B cell (primary cell): Measurements from ENCODE around the gene RPS6KL1. TPM values are rescaled to one million over a fixed set of nuclear protein-coding genes. Genes with fewer than 3 reads are reported as not detected.

ENCODE experiments used
- ATAC-seq: fragments of 200-7000 bp; cut with Tn5 transposase; one replicate; pipeline ENCODE4 v1.10.0; 2021; ENCODE audit warnings: low read depth, mild to moderate bottlenecking, moderate number of reproducible peaks, moderate library complexity
- CTCF ChIA-PET: fragments of 350-600 bp; sonication (Branson Sonifier 250); formaldehyde crosslinking; loops from one replicate; lab custom pipeline; 2021; ENCODE audit warnings: antibody characterized with exemption, inconsistent platforms; lab: Charles Lee
- POLR2A ChIA-PET: fragments of 350-600 bp; sonication (Branson Sonifier 250); formaldehyde crosslinking; loops from one replicate; lab custom pipeline; 2021; ENCODE audit warnings: antibody characterized with exemption; lab: Charles Lee
- DNase-seq: peaks from one replicate; pipeline ENCODE4 v3.0.0; 2013
- H2AFZ ChIP-seq: 2 replicates; pipeline ENCODE4 v1.6.1; 2012; ENCODE audit warnings: mild to moderate bottlenecking, low read depth, low read length; ENCODE audit not compliant: insufficient read depth, poor library complexity, severe bottlenecking
- H3K27ac ChIP-seq, 2 donors: 1 replicate in 1 of 2; 2 replicates in 1 of 2; pipeline ENCODE4 v1.5.1; 2012 to 2013; ENCODE audit warnings: low read length in 2 of 2, mild to moderate bottlenecking in 2 of 2, moderate library complexity in 1 of 2
- H3K27me3 ChIP-seq, 4 experiments: fragments of 200-600 bp in 1 of 4; sonication (generic) in 1 of 4; replicated peaks in 1 of 4; 1 replicate in 2 of 4; 2 replicates in 2 of 4; pipeline versions ENCODE4 v1.6.1 to v1.7.0; 2013 to 2016; ENCODE audit warnings: low read length in 3 of 4, mild to moderate bottlenecking in 2 of 4, mixed read lengths in 1 of 4, moderate library complexity in 1 of 4; ENCODE audit not compliant: insufficient read depth in 4 of 4, control insufficient read depth in 3 of 4; ENCODE audit errors: control extremely low read depth in 1 of 4
- H3K36me3 ChIP-seq, 2 experiments: replicated peaks in 1 of 2; 1 replicate in 1 of 2; 2 replicates in 1 of 2; pipeline versions ENCODE4 v1.6.1 to v1.7.1; 2013; ENCODE audit warnings: low read length in 1 of 2; ENCODE audit not compliant: insufficient read depth in 2 of 2, control insufficient read depth in 1 of 2; ENCODE audit errors: control extremely low read depth in 1 of 2, extremely low read depth in 1 of 2
- H3K4me1 ChIP-seq, 2 donors: fragments of 200-600 bp in 1 of 2; sonication (generic) in 1 of 2; 1 replicate in 1 of 2; 2 replicates in 1 of 2; pipeline versions ENCODE4 v1.5.1 to v1.6.1; 2013 to 2017; ENCODE audit warnings: low read length in 2 of 2; ENCODE audit not compliant: control insufficient read depth in 2 of 2, insufficient read depth in 2 of 2
- H3K4me2 ChIP-seq: replicated peaks from 2 replicates; pipeline ENCODE3; 2012; ENCODE audit warnings: mild to moderate bottlenecking, low read depth, low read length; ENCODE audit not compliant: poor library complexity, severe bottlenecking
- H3K4me3 ChIP-seq, 5 experiments: fragments of 200-600 bp in 1 of 5; sonication (generic) in 1 of 5; 1 replicate in 3 of 5; 2 replicates in 2 of 5; pipeline versions ENCODE4 v1.5.1 to v1.7.0; 2011 to 2016; ENCODE audit warnings: low read length in 4 of 5, mild to moderate bottlenecking in 4 of 5, low read depth in 2 of 5, control low read depth in 1 of 5, moderate library complexity in 1 of 5; ENCODE audit not compliant: insufficient read depth in 1 of 5; ENCODE audit errors: control extremely low read depth in 1 of 5, extremely low read depth in 1 of 5
- H3K79me2 ChIP-seq: fragments of 200-600 bp; sonication (generic); one replicate; pipeline ENCODE4 v1.6.0; 2016; ENCODE audit warnings: low read length; ENCODE audit not compliant: control insufficient read depth, insufficient read depth
- H3K9ac ChIP-seq: fragments of 200-600 bp; sonication (generic); 2 replicates; pipeline ENCODE4 v1.6.1; 2017; ENCODE audit warnings: mild to moderate bottlenecking, low read length, moderate library complexity
- H3K9me3 ChIP-seq, 3 donors: one replicate each; pipeline versions ENCODE4 v1.6.1 to v1.7.1; 2013; ENCODE audit warnings: low read length in 2 of 3; ENCODE audit not compliant: control insufficient read depth in 2 of 3, insufficient read depth in 1 of 3; ENCODE audit errors: control extremely low read depth in 1 of 3
- H4K20me1 ChIP-seq: 2 replicates; pipeline ENCODE4 v1.6.0; 2012; ENCODE audit warnings: mild to moderate bottlenecking, low read length; ENCODE audit not compliant: insufficient read depth, control insufficient read depth, poor library complexity, severe bottlenecking
- H3K27ac Mint-ChIP-seq: one replicate; pipeline ENCODE4 v1.8.0; 2021; ENCODE audit warnings: mixed read lengths
- H3K27me3 Mint-ChIP-seq: one replicate; pipeline ENCODE4 v1.8.0; 2021; ENCODE audit warnings: mixed read lengths
- H3K4me1 Mint-ChIP-seq: one replicate; pipeline ENCODE4 v1.8.0; 2021; ENCODE audit warnings: mixed read lengths
- H3K4me3 Mint-ChIP-seq: one replicate; pipeline ENCODE4 v1.8.0; 2021; ENCODE audit warnings: mixed read lengths
- H3K9me3 Mint-ChIP-seq: one replicate; pipeline ENCODE4 v1.8.0; 2022; ENCODE audit warnings: mixed read lengths; ENCODE audit not compliant: insufficient read depth
- CTCF ChIP-seq: fragments of 200-600 bp; IDR thresholded peaks from one replicate; pipeline ENCODE4 v1.8.0; 2022; ENCODE audit warnings: antibody characterized with exemption, mild to moderate bottlenecking
- EZH2 ChIP-seq: IDR thresholded peaks from 2 replicates; pipeline ENCODE4 v1.6.1; 2012; ENCODE audit warnings: borderline replicate concordance, low read depth, mild to moderate bottlenecking, moderate library complexity, low read length; ENCODE audit not compliant: insufficient read depth, poor library complexity, severe bottlenecking
- WGBS: methylation state at CpG from one replicate; pipeline ENCODE4 v1.1.5; 2013; ENCODE audit warnings: missing lambda C conversion rate; ENCODE audit not compliant: insufficient coverage; 5-methylcytosine and 5-hydroxymethylcytosine counted together
- intact Hi-C: fragments of 100-400 bp; cut with micrococcal nuclease; formaldehyde crosslinking; loops from one replicate; pipeline ENCODE4 v1.10.0; 2022
- polyA plus RNA-seq: library from polyadenylated mRNA; depleted of rRNA; stranded (reverse); fragments of >200 nt; gene quantifications from 2 replicates; pipeline ENCODE4 v1.2.3, GENCODE V29; 2012
- total RNA-seq, 2 donors: library from RNA; stranded (reverse); fragments of 120-200 nt in 1 of 2; gene quantifications; 1 replicate in 1 of 2; 2 replicates in 1 of 2; pipeline versions ENCODE4 v1.2.3 to v1.2.4, GENCODE V29; 2013 to 2022

Gene RPS6KL1
- total and polyA plus RNA-seq, 2 donors (not counting 1 experiment from before 2014, with no cell fraction given) = 3.4 to 4.4 TPM

- peaks cover 14 to 17% of the 10 kb centered on the region in 2 donors for H3K4me1 ChIP-seq
- WGBS = no CpG with 5 or more reads among the region's 5 CpGs
- ChIA-PET POLR2A (no interaction called here), CTCF (interaction anchor here (15.8 to 41.3 kb wide), 2 partner anchors 17 to 26 kb away, joined by 193 to 926 read pairs; no protein-coding TSS in a partner anchor)
- H4K20me1 ChIP-seq = no peaks in the 10 kb centered on the region
- ATAC-seq = no peak
- H2AFZ ChIP-seq = peak overlapping the region; percentile 55
- peak overlapping the region; percentile 65 for H3K4me2 ChIP-seq
- no peak overlapping the region for H3K4me3 Mint-ChIP-seq
- H3K36me3 ChIP-seq = no peaks in the 10 kb centered on the region
- no peak overlapping the region for H3K9ac ChIP-seq
- H3K27ac Mint-ChIP-seq = no peak overlapping the region
- peaks cover 20% of the 10 kb centered on the region for H3K4me1 Mint-ChIP-seq
- intact Hi-C loops = no loop called here
- no peak overlapping the region for H3K4me3 ChIP-seq
- no peak for TF ChIP-seq EZH2
- TF ChIP-seq CTCF = no peak
- no peak overlapping the region for H3K27ac ChIP-seq
- H3K9me3 ChIP-seq = no peaks in the 10 kb centered on the region
- H3K79me2 ChIP-seq = peaks cover under 1% of the 10 kb centered on the region
- H3K27me3 Mint-ChIP-seq = no peaks in the 10 kb centered on the region
- H3K27me3 ChIP-seq = no peaks in the 10 kb centered on the region
- H3K9me3 Mint-ChIP-seq = no peaks in the 10 kb centered on the region
- DNase-seq = no peak
Observed at GRCh38 chr14:74875204-74875603, 47.9 kb downstream of the RPS6KL1 start.

DNA sequence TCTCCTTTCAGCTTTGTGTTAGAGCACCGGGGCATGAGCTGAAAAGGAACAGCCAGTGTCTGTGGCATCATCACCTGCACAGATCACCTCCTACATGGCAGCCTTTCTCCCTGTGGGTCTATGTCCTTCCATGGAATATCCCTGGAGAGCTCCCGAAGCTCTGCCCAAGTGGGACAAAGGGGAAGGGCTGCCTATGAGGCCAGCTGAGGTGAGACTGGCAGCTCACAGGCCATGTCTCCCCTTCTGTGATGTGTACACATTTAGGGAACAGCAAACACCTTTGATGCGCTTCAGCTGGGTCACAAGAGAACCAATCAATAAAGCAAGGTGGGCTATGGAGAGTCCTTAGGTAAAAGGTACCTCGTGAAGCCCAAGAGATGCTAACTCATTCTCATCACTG lies 51.2 kb downstream of the RPS6KL1 start:
- Mint-ChIP-seq H3K27ac (no peak overlapping the region), H3K27me3 (no peaks in the 10 kb centered on the region), H3K9me3 (no peaks in the 10 kb centered on the region), H3K4me1 (peaks cover 18% of the 10 kb centered on the region), H3K4me3 (no peak overlapping the region)
- no peak overlapping the region for H3K4me2 ChIP-seq
- H4K20me1 ChIP-seq = no peaks in the 10 kb centered on the region
- intact Hi-C loops = no loop called here
- CTCF ChIA-PET = interaction anchor here (15.8 to 41.3 kb wide), 2 partner anchors 13 to 29 kb away, joined by 193 to 926 read pairs; no protein-coding TSS in a partner anchor
- TF ChIP-seq CTCF = no peak
- TF ChIP-seq EZH2 = no peak
- no peak overlapping the region for H3K27ac ChIP-seq
- DNase-seq (no peak), ATAC-seq (no peak)
- peaks cover 14 to 23% of the 10 kb centered on the region in 2 donors for H3K4me1 ChIP-seq
- H3K36me3 ChIP-seq = no peaks in the 10 kb centered on the region
- no peaks in the 10 kb centered on the region for H3K9me3 ChIP-seq
- H3K79me2 ChIP-seq = no peaks in the 10 kb centered on the region
- no peaks in the 10 kb centered on the region for H3K27me3 ChIP-seq
- no peak overlapping the region for H3K4me3 ChIP-seq
- 100% methylated on average over 2 of the region's 4 CpGs for WGBS
- POLR2A ChIA-PET = interaction anchor here (0.6 kb wide), 1 partner anchor 10 kb away, joined by 3 read pairs; no protein-coding TSS in a partner anchor
- H3K9ac ChIP-seq = no peak overlapping the region
- H2AFZ ChIP-seq = no peak overlapping the region
